ENCODE results near the gene MGAM2. TPM values are rescaled to one million over a fixed set of nuclear protein-coding genes. Genes with fewer than 3 reads are reported as not detected.

The MGAM2 gene
- total RNA-seq, 2 experiments from 2014 or later, result not detected

DNA sequence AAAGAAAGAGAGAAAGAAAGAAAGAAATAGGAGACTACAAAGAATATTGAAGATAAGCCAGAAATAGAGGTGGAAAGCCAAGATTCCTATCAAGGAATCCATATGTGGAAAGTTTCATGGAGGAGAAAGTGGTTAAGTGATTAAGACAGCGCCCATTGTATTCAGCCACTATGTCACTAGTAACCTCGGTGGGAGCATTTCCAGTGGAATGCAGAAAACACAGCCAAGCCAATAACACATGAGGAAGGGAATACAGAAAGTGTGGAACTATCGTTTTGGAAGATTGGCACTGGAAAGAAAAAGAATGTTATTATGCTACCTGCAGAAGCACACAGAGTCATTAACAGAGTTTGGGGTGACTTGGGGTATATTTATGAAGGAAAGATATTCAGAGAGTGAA is 2.7 kb downstream of the MGAM2 start:
- ChIA-PET CTCF (no interaction called here), POLR2A (no interaction called here)

DNA sequence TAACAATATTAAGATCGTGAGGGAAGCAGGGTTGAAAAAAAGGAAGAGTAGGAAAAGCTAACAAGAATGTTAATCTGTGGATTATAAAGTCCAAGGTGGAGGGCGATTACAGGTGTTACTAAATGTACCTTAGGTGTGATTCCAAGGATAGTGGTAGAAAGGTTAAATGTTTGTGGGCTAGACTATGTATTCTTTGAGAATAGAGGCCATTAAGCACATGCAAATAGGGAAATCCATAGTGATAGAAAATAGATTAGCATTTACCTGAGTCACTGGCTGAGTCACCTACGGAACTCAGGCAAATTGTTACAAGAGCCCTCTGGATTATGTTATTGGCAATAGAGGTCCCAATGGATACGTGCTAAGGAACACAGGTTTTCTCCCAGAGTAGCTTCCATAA is 9.0 kb downstream of the MGAM2 start:
- CTCF ChIA-PET, result no interaction called here
- POLR2A ChIA-PET, result no interaction called here

DNA sequence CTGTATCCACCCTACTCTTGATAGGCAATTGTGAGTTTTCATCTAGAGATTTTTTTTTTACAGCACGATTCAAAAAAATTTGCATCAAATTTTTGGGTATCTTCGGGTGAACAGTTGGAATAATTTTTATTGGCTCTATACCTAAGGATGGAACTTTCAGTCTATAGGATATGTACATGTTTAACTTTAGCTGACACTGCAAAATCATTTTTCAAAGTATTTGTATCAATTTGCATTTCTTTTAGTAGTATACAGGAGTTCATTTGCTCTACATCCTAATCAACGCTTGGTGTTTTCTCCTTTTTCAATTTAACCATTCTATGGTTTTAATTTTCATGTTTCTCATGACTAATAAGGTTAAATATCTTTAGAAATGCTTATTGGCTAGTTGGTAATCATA is 11.7 kb downstream of the MGAM2 start:
- CTCF ChIA-PET, result no interaction called here
- POLR2A ChIA-PET, result no interaction called here

DNA sequence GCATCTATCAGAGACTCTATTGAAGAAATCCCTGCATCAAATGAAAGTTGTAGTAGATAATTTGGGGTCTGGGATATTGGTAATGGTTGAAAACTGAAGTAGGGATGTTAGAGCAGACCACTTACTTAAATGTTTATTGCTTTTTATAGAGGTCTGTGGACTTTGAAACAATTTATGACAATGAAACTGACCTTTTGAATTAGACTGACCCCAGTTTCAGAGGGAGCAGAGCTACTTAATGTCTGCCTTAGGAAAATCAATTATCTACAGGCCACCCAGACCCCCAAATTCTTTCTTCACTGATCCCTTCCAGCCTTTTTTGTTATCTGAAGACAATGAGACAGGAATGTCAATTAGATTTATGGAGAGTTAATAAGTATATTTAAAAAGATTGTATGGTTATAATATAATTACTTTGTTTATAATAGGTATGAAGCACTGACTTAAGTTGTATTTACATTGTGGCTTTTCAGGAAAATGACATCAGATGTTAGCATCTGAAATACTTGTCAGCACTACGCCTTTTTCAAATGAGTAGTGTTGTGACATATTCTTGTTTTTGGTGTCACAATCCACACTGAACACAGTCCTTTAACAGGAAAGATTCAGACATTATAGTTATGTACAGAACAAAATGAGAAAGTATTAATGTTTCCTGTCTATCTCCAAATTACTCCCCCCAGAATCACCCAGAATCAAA is 13.9 kb downstream of the MGAM2 start:
- ChIA-PET CTCF (no interaction called here), POLR2A (no interaction called here)

DNA sequence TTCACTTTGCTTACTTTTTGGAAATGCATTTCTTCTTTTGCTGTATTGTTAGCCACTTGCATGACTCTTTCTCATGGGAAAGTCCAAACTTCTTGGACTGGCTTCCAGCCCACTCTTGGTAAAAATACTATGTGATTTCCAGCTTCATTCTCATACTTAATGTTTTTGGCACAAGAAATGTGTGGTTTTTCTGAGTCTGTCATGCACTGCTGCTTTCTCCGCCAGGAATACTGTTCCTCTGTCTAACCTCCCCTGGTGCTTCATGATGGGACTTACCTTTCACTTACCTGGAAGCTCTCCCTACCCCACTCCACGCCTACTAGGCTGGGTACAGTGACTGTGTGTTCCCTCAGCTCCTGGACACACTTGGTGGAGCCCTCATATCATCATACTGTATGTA is 18.7 kb downstream of the MGAM2 start:
- ChIA-PET POLR2A (no interaction called here), CTCF (no interaction called here)

DNA sequence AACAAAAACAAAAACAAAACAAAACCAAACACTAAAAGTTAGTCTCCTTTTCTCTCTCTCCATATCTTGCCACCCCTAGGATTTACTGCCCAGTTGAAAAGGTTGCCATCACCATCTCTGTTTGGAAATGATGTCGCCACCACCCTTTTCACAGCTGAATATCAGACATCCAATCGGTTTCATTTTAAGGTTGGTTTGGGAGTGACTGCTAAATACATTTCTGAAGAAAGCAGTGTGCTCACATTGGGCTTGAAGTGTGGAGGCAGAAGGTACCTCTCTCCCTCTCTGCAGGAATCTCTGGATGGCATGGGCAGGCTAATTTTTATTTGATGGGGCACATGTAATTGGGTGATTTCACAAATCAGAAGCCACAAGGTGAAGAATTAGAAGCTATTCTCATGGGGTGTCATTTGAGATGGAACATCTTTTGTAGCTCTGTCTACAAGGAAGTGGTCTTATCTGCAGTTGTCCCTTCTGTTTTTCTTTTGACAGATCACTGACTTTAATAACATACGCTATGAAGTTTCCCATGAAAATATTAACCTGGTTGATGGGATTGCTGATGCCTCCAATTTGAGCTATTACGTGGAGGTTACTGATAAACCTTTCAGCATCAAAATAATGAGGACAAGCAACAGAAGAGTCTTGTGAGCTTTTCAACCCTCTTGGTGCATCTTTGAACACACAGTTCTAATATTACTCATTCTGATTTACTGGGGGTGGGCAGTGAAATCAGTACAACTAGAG is 20.1 kb downstream of the MGAM2 start:
- POLR2A ChIA-PET, result no interaction called here
- CTCF ChIA-PET, result no interaction called here

DNA sequence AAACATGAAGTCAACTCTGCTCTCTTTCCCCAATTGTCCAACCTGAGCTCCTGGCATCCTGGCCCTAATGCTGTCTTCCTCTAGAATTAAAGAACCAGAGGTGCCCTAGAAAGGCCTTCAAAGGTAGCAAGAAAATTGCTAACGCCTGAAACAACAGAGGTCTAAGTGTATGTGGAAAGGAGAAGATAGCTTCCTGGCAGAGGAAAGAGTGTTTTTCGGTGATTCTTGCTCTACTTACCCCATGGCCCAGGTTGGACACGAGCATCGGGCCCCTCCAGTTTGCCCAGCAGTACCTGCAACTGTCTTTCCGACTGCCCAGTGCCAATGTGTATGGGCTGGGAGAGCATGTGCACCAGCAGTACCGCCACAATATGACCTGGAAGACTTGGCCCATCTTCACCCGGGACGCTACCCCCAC is 22.2 kb downstream of the MGAM2 start:
- POLR2A ChIA-PET, result no interaction called here
- CTCF ChIA-PET, result no interaction called here

DNA sequence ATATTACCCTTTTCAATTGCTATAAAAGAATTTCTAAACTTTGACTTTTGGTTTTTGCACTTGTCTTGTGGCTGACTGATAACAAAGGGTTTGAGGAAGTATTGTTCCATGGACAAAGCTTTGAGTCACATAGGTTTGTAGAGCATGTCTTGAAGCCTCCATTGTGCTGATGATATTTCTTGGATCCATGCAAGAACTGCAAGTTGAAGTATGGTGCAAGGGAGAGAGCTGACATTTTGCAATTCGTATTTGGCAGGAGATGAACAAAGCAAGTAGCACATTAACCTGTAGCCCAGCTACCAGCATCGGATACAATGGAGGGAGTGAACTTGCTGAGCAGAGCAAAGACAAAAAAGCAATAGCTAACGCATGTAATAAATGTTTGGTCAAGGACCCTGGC is 23.4 kb downstream of the MGAM2 start:
- ChIA-PET CTCF (interaction anchor here (0.7 kb wide), 1 partner anchor 366 kb away, joined by 3 read pairs; no protein-coding TSS in a partner anchor), POLR2A (no interaction called here)

DNA sequence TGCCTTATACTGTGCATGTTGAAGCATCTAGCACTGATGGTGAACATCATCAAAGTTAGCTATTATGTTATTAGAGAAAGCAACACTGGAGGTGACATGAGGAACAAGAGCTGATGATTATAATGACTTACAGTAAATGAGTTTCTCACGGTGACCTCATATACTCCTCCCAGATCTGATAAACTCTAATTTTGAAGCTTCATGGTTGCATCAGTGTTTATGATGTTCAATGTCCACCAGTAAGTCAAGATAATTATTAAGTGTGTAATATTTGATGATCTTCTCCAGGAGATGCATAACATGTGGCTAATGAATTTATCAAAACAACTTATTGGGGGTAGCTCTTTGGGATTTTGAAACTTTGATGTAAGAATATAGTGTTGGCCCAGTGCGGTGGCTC is 27.5 kb downstream of the MGAM2 start:
- CTCF ChIA-PET, result no interaction called here
- POLR2A ChIA-PET, result no interaction called here

DNA sequence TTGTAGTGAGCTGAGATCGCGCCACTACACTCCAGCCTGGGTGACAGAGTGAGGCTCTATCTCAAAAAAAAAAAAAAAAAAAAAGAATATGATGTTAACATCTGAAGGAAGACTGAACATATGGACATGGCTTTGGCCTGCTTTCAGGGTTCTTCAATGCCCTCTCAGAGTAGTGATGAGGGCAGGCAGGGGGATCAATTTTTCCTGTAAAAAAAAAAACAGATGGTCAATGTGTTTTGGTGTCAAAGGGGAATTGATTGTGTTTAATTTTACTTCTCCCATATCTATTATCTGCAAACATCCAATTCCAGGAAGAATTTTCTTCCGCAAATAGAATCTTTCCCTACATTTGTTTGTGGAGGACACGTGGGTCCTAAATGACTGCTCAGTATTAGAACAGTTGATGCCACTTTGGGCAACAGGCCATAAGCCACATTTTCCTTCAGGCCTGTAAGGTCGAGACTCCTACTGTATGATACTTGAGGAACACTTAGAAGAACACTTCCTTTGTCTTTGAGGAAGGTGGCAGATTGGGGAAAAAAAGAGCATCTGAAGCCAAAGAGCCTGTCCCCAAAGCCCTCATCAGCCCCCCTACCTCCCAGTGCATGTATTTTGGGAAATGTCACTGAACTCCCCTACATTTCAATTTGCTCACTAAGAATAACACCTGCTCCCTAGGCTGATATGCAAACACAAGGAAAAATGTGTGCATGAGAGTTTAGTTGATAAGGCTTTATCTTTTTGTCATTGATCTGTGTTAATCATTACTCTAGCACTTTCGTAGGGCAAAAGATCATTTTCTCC is 28.3 kb downstream of the MGAM2 start:
- ChIA-PET POLR2A (no interaction called here), CTCF (no interaction called here)

DNA sequence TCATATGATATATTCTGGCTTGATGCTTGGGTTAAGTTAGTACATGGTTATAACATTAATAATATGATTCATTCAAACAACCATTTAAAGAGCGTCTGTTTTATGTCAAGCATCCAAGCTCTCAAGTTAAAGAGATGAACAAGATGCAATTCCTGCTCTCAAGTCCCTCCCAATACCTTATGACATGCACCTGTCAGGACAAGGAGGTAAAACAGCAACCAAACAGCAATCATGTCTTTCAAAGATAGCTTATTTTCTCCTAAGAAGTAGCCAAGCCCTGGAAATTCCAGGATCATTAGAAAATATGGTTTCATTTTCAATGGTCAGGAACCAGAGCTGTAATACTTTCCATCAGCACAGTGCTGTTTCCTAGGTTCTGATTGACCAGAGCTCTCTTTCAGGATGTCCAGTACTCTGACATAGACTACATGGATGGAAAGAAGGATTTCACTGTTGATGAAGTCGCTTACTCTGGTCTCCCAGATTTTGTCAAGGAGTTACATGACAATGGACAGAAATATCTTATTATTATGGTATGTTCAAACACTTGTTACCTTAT is 29.0 kb downstream of the MGAM2 start:
- CTCF ChIA-PET, result no interaction called here
- POLR2A ChIA-PET, result no interaction called here

DNA sequence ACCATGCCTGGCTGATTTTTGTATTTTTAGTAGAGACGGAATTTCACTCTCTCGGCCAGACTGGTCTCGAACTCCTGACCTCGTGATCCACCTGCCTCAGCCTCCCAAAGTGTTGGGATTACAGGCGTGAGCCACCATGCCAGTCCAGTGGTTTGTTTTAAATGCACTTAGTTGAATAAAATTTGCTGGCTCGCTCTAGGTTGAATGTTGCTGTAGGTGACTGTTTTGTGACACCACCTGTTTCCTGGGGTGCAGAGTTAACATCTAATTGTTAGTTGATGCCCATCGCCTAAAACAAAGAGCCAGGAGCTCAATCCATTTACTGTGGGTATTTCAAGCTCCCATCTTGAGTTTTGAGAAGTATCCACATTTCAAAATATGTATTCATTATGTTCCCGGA is 31.2 kb downstream of the MGAM2 start:
- POLR2A ChIA-PET, result no interaction called here
- CTCF ChIA-PET, result no interaction called here

DNA sequence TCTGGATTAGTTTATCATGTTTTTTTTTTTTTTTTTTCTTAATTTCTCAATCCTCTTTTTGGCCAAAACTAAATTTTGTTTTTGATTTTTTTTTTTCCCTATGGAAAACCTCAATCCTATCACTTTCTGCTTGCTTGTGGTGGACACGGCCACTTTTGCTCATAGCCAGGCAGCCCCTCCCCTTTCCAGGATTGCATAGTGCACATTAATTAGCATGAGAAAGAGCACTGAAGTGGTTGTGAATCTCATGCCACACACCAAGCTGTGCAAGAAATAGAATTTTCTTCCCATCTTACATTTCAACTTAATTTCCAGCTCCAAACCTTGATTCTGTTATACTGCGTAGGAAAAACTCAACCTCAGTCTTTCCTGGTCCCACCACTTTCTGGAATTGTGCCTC is 34.6 kb downstream of the MGAM2 start:
- ChIA-PET CTCF (no interaction called here), POLR2A (no interaction called here)

DNA sequence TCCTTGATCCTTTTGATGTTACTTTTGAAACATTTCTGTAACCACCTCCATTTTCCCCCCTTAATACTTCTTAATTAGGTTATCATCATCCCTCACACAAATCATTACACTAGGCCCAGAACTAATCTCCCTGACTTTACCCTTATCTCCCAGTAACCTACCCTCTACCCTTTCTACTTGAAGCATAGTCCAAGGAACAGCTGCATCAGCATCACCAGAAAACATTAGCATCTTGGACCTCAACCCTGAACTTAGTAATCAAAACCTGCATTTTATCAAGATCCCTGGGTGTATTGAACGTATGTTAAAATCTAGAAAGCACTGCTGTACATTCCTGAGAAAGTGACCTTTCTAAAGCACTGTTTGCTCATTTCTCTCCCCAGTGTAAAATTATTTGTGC is 38.8 kb downstream of the MGAM2 start:
- ChIA-PET CTCF (no interaction called here), POLR2A (no interaction called here)

DNA sequence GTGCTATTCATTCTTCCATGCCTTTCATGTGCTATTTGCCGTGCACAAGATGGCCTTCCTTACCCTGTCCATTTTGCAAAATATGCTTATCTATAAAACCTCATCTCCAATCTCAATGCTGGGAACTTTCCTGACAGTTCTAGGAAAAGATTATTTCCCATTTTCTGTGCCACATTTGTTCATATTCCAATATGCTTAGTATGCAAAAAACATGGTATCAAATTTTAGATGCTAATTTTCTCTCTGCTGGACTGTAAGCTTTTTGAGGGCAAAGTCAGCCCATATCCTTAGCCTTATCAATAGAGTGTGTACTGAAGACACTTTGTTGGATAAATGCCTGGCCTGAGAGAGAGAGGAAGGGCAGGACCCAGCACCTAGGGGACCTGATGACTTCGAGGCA is 39.4 kb downstream of the MGAM2 start:
- ChIA-PET POLR2A (no interaction called here), CTCF (no interaction called here)

DNA sequence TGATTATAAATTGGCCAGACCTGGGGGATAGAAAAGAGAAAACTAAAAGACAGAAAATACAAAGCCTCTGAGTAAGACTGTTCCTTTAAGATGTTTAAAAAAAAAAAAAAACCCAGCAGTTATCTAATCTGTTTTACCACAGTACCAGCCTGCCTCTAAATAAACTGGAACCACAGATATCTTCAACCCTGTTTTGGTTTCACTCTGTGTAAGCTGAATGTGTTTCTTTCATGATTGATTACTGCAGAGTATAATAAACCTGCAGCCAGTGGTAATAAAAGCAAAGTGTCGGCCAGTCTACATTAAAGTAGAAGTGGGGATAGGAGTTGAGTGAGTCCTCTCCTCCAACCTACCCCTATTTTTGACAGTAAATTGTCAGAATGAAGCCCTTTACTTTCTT is 40.6 kb downstream of the MGAM2 start:
- ChIA-PET POLR2A (no interaction called here), CTCF (interaction anchor here (0.6 to 1.4 kb wide), 2 partner anchors 168 to 451 kb away, joined by 3 read pairs; no protein-coding TSS in a partner anchor)

DNA sequence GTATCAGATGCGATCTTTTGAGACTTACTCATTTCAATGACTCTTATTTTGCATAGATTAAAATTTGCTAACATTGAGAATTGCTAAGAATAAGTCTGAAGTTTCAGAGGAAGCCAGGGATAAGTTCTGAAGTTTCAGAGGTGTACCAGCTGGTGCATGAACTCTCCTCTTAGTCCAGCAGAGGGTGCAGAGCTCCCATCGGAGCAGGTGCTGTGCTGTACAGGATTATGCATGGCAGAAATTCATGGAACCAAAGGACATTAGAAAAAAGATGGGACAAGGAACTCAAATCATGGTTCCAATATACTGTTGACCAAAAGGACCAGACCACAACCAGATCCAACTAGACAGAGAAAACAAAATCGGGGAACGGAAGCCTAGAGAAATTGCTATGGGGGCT is 41.9 kb downstream of the MGAM2 start:
- CTCF ChIA-PET, result interaction anchor here (0.7 kb wide), 1 partner anchor 192 kb away, joined by 3 read pairs; no protein-coding TSS in a partner anchor
- POLR2A ChIA-PET, result no interaction called here

DNA sequence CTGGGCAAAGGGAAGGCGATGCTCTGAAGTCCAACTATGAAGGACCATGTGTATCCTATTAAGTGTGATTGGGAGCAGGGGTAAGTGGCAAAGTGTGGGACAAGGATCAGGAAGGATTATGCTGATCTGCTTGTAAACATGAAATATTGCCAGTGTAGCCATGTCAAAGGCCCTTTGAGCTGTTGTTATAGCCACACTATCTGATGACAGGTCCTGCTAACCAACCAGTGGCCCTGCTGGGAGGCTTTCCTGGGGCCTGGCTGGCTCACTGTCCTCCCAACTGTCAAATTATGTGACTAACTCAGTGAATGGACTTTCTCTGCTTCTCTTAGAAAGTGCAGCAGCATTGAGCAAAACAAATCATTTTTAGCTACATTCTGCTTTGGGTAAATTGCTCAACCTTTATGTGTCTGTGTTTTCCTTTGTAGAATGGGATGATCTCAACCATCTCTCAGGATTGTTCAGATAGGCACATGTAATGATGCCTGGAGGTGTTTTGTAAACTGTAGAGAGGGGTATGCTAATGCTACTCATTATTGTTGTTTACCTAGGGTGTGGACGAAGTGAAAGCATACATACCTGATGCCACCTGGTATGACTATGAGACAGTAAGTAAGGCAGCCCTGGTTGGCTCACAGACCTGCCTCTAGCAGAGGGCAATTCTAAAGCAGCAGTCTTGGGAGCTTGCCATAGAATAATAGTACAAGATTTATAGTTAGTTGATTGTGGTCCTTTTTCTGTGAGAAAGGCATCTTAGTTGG is 47.4 kb downstream of the MGAM2 start:
- CTCF ChIA-PET, result no interaction called here
- POLR2A ChIA-PET, result no interaction called here

DNA sequence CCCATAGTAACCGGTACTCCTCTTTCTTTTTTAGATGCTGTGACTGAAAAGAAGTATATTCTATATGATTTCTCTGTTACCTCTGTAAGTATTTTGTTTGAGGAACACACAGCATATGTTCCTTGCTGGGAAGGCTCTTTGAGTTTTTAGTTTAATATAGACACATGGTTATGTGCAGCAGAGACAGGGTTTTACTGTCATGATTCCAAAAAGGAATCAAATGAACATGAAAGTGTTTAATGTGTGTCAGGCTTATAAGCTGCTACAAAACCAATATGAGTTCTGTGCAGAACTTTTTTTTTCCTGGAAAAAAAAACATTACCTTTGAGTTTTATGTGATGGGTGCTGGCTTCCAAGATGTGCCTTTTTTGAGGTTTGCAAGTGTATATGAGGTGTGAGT is 50.4 kb downstream of the MGAM2 start:
- CTCF ChIA-PET, result no interaction called here
- POLR2A ChIA-PET, result no interaction called here

DNA sequence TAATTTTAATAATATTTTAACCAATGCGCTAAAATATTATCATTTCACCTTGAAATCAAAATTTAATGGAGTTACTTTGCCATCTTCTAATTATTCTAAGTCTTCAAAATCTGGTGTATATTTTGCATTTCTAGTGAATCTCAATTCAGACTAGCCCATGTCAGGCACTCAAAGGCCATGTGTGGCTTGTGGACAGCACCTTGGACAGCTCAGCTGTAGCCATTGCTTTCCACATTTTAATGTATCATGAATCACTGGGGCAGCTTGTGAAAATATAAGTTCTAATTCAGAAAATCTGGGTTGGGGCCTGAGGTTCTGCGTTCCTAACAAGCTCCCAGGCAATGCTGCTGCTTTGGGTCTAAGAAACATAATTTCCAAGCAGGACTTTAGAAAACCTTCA is 57.2 kb downstream of the MGAM2 start:
- ChIA-PET POLR2A (no interaction called here), CTCF (no interaction called here)

All from activated CD8-positive, alpha-beta memory T cell treated with anti-CD3 and anti-CD28 coated beads for 36 hours (primary cell).